Liver (tissue), 3 donors: ENCODE data around the gene CCDC167.

Experiments used
- CTCF ChIP-seq: fragments of 150-350 bp; IDR thresholded peaks from 2 replicates; pipeline ENCODE4 v1.5.1; 2017; ENCODE audit warnings: improper control_type of control experiment, low read depth, low read length; ENCODE audit not compliant: missing input control
- EGR1 ChIP-seq, 2 donors: IDR thresholded peaks; 2 replicates each; pipeline ENCODE4 v1.6.1; 2016 to 2018; ENCODE audit warnings: antibody characterized with exemption in 2 of 2, low read depth in 2 of 2
- GABPA ChIP-seq, 2 donors: IDR thresholded peaks in 1 of 2; conservative IDR thresholded peaks in 1 of 2; 2 replicates each; pipeline ENCODE4 v1.6.1; 2016; ENCODE audit warnings: antibody characterized with exemption in 2 of 2, mild to moderate bottlenecking in 1 of 2, moderate library complexity in 1 of 2
- HNF4G ChIP-seq: IDR thresholded peaks from 2 replicates; pipeline ENCODE4 v1.6.1; 2016; ENCODE audit warnings: antibody characterized with exemption
- MAX ChIP-seq: IDR thresholded peaks from 2 replicates; pipeline ENCODE4 v1.6.1; 2016; ENCODE audit warnings: antibody characterized with exemption
- NR2F2 ChIP-seq: IDR thresholded peaks from 2 replicates; pipeline ENCODE4 v1.6.1; 2016; ENCODE audit warnings: antibody characterized with exemption
- RAD21 ChIP-seq, 2 donors: IDR thresholded peaks; 2 replicates each; pipeline ENCODE4 v1.6.1; 2016; ENCODE audit warnings: antibody characterized with exemption in 2 of 2, mild to moderate bottlenecking in 2 of 2
- SP1 ChIP-seq: IDR thresholded peaks from 2 replicates; pipeline ENCODE4 v1.6.1; 2018; ENCODE audit warnings: antibody characterized with exemption, mild to moderate bottlenecking
- TAF1 ChIP-seq: conservative IDR thresholded peaks from 2 replicates; pipeline ENCODE4 v1.6.1; 2016; ENCODE audit warnings: antibody characterized with exemption, mild to moderate bottlenecking
- ZBTB33 ChIP-seq: IDR thresholded peaks from 2 replicates; pipeline ENCODE4 v1.6.1; 2016; ENCODE audit warnings: antibody characterized with exemption
- TF ChIP-seq, protein P1 (sequence below): IDR thresholded peaks from 2 replicates; pipeline ENCODE4 v1.6.1; 2016; ENCODE audit warnings: antibody characterized with exemption
- TF ChIP-seq, protein P2 (sequence below): IDR thresholded peaks from 2 replicates; pipeline ENCODE4 v1.6.1; 2016; ENCODE audit warnings: antibody characterized with exemption, mild to moderate bottlenecking
- donor health status: healthy.
- donor health status: healthy.

DNA sequence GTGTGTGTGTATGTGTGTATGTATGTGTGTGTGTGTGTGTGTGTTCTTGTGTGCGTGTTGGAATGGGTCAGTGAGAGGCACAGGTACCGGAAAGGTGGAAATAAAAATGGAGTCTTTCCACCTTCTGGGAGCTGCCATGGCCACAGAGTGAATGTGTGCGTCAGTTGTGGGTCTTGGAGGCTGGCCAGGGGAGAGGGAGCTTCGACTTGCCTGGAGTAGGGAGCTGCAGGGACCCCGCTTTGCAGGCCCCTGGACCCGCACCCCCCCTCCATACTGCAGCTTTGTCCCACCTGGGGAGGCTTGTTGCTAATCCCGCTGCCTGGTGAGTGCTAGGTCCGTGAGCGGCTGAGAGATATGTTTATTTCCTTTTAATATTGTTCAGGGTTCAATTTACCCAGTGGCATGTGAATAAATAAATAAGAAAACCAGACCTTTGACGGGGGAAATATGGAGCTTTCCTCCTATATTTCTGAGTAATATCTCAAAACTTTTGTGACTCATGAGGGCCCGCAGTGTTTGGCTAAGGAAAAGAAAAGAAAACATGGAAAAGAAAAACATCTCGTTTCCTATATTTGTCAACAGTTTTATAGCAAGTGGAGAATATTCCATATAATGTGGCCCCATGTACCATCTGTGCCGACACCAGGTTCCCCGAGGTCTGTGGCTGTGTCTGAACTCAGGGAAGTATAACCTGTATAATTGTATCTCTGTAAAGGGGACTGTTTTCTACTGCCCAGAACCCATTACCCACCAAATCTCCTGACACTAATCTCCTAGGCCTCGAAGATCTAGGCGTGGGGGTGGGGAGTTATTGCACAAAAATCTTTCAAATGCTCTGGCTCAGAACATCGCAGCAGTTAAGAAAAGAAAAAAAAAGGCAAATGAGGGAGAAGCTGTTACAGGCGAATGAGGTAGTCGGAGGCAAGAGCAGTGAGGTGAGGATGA, 24.6 kb upstream of the CCDC167 start:
- TF ChIP-seq CTCF (no peak), ZBTB33 (no peak), GABPA (IDR thresholded peaks at IDR 0.05 in 1 of 2, conservative IDR thresholded peaks at IDR 0.05 in 1 of 2) (no peak), SP1 (no peak), NR2F2 (no peak), TAF1 (no peak), RAD21 (IDR thresholded peaks at IDR 0.05) (no peak), EGR1 (IDR thresholded peaks at IDR 0.05; ENCODE audit: low read depth in 2 of 2) (no peak), HNF4G (no peak), MAX (no peak)
- TF ChIP-seq, protein P1, sequence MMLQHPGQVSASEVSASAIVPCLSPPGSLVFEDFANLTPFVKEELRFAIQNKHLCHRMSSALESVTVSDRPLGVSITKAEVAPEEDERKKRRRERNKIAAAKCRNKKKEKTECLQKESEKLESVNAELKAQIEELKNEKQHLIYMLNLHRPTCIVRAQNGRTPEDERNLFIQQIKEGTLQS, result no peak
- TF ChIP-seq, protein P2, sequence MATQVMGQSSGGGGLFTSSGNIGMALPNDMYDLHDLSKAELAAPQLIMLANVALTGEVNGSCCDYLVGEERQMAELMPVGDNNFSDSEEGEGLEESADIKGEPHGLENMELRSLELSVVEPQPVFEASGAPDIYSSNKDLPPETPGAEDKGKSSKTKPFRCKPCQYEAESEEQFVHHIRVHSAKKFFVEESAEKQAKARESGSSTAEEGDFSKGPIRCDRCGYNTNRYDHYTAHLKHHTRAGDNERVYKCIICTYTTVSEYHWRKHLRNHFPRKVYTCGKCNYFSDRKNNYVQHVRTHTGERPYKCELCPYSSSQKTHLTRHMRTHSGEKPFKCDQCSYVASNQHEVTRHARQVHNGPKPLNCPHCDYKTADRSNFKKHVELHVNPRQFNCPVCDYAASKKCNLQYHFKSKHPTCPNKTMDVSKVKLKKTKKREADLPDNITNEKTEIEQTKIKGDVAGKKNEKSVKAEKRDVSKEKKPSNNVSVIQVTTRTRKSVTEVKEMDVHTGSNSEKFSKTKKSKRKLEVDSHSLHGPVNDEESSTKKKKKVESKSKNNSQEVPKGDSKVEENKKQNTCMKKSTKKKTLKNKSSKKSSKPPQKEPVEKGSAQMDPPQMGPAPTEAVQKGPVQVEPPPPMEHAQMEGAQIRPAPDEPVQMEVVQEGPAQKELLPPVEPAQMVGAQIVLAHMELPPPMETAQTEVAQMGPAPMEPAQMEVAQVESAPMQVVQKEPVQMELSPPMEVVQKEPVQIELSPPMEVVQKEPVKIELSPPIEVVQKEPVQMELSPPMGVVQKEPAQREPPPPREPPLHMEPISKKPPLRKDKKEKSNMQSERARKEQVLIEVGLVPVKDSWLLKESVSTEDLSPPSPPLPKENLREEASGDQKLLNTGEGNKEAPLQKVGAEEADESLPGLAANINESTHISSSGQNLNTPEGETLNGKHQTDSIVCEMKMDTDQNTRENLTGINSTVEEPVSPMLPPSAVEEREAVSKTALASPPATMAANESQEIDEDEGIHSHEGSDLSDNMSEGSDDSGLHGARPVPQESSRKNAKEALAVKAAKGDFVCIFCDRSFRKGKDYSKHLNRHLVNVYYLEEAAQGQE, result no peak
